HG02798 (cell line): ENCODE results near the gene IQCK.

Experiments
- ATAC-seq: cut with Tn5 transposase; IDR thresholded peaks from one replicate; pipeline ENCODE4 v1.9.1; 2021; ENCODE audit warnings: mild to moderate bottlenecking; ENCODE audit not compliant: unreplicated experiment, poor library complexity

IQCK gene

DNA sequence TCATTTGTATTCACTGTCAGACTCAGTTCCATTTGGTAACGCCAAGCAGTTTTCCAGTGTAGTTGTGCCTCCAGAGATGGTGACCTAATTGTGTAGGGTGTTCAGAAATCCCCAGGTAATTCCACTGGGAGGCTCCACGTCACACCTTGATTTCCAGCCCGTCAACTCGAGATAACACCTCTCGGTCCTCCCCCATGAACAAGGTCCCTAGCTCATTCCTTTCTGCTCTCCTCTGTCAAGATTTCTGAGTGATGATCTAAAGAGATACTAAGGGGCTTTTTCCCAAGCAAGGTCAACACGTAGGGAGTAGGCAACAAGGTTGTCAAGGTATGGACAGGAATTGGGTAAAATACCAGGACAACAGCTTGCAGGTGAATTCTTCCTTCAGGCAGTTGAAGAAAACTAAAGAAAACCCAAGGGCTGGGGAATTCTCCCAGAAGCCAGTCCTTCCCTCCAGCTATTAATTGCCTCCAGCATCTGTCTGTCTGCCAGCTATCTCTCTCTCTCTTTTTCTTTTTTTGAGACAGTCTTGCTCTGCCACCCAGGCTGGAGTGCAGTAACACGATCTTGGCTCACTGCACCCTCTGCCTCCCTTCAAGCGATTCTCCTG is 135.2 kb downstream of the IQCK start:
- no peak for ATAC-seq

DNA sequence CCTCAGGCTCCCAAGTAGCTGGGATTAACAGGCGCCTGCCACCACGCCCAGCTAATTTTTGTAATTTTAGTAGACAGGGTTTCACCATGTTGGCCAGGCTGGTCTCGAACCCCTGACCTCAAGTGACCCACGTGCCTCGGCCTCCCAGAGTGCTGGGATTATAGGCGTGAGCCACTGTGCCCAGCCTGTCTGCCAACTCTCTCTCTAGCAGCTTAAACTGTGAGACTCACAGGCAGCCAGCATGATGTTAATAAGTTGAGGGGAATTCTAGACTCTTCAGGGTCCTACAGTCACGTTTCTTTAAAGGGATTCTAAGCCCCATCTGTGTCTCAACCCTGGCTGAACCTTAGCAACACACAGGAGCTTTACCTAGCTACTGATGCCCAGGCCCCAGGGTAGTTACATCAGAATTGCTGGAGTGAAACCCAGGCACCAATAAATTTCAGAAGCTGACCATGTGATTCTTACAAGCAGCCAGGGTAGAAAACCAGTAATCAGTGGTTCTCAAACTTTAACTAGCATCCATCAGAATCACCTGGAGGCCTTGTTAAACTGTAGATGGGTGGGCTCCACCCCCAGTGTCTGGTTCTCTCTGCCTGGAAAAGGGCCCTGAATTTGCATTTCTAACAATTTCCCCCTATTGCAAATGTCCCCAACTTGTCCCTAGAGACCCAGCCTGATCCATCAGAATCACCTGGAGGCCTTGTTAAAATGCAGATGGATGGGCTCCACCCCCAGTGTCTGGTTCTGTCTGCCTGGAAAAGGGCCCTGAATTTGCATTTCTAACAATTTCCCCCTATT is 135.9 kb downstream of the IQCK start:
- no peak for ATAC-seq

DNA sequence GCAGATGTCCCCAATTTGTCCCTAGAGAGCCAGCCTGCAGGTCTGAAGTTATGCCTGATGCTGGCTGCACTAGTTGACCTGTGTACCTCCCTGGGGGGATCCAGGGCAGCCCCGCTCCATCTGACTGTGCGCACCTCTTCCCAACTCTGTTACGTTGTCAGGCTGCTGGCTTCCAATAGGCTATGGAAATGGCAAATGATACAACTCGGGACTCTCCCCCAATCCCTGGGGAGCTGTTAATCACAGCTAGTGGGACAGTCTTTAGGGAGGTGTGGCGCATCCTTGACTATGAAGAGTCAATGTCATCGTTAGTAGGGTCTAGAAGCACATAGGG is 136.4 kb downstream of the IQCK start:
- ATAC-seq: no peak

DNA sequence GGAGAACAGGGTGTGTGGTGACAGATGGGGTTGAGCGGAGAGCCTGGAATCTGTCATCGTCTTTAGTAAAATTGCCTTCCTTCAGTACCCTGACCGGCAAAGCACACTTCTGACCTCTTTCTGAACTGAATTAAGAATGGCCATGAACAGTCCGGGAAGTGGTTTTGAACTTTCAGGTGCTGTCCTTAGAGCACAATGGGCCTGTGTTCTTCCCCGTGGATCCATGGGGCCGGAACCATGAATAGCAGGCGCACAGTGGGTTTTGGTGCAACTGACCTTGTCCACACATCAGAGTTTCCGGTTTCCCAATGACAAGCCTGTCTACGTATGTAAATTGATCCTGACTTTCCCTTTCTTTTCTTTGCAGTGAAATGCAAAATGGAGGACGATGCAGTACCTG is 138.0 kb downstream of the IQCK start:
- no peak for ATAC-seq

DNA sequence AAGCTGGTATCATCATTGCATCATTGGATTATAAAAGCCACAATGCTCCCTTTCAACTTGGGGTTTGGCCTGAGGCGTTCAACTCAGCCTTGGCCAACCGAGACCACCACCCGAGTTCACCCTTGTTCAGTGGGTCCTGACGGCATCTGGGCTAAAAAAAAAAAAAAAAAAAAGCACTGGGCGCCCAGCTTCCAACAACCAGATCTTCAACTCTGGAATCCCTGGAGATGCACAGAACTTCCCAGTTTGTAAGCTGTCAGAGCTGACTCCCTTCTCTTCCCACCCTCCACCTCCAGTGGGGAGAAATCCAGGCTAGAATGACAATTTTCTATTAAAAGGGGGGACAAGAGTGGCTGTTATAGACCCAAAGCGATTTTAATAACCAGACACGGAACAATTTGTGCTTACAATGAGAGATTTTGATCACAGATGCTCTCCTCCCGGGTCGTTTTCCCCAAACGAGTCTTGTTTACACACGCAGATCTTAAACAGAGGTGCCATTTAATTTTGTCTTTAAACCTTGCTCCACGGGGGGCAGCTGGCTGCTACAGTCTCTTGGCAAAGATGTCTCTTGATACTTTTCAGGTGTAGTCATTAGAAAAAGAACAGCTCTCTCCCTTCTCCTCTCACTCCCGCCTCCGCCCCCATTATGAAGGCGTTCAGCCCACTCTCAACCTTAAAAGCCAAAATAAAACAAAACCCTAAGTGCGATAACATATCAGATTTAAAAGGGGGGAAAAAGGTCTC is 139.7 kb downstream of the IQCK start:
- ATAC-seq: no peak

DNA sequence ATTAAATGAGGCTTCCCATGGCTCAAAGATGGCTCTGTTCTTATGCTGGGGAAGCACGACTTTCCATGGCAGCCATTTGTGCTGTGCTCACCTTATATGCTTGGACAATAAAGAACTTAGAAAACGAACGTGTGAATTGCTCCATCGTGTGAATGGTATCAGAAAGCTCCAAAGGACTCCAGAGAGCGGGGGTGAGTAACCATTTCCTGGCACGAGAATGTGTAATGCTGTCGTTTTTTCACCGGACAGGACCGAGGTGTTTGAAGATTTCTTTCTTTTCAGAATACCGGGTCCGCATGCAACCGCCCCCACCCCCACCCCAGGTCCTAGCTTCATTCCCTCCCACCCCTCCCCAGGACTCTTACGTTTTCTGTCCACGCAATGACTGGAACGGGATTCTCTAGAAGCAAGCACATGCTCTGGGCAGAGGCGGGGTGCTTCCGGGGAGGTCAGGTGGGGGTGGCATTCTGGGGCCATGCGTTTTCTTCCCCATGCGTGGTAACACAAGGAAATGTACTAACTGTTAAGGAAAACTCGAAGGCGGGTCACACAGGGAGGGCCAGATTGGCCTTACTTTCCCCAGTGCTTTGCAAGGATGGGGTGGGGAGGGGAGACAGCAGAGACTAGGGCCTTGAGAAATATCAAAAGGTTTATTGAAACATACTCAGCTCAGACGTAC is 140.4 kb downstream of the IQCK start:
- ATAC-seq: no peak

DNA sequence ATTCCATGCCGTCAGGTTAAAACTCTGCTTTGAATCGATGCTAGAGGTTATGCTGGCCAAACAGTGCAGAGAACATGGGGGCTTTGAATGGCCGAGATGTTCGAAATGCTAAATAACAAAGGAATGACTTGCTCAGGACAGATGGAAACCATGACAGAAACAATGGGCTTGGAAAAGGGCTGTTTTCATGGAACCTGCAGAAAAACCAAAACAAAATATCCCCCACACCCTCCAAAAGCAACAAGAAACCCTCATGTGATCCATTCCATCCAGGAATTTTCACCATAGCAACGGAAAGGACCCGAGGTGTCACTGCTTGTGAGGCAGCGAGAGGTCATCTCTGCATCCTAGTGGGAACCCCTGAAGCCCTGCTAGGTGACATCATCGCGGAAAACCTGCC is 141.1 kb downstream of the IQCK start:
- no peak for ATAC-seq

DNA sequence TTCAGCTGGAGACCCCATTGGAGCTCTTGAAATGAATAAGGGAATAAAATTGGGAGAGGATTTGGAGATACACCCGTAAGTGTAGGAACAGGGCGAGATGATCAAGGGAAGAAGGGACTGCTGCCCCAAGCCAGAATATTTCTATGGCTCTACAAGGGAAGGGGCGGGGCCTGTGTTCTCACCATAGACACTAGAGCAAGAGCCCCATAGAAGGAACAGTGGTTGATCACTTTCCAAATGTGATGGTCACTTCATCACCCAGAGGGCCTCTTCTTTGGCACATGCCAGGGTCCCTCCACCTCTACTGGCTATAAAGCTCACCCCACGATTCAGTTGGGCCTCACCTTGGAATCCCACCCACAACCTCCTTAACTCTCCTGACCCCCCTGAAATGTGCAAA is 141.5 kb downstream of the IQCK start:
- ATAC-seq: no peak

DNA sequence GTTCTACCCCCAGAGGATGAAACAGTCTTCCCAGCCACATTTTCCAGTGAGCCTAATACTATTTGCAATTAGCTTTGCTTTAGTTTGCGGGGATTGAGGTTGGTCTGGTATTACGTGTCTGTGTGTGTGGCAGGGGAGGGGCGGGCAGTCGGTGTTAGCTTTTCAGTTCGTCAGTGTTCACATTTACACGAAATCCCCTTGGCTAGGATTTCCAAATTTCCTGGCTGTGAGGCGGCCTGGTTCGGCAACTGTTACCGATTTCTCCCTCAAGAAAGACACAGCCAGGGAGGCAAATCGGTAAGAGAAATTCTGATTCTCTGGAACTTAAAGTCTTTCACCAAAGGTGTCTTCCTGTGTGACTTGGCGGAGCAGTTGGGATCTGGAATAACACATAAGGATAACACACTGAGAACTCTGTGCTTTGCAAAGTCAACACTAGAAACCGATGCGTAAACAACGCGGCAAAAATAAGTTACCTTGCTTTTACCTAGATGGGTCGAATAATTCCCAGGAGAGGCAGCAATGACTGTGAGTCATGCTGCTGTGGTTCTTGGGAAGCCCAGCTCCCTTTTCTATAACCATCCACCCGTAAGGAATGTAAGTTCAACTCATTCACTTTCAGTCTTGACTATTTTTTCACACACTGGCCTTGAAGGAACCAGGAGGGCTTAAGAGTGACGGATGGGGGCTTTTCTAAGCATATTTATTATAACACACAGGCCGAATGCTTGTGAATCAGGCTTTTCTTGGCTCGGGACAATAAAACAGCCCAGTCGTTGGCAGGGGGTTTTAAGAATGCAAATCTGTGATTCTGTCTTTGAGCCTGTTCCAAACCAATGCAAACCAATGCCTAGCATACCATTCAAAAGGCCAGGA is 142.3 kb downstream of the IQCK start:
- ATAC-seq: no peak

DNA sequence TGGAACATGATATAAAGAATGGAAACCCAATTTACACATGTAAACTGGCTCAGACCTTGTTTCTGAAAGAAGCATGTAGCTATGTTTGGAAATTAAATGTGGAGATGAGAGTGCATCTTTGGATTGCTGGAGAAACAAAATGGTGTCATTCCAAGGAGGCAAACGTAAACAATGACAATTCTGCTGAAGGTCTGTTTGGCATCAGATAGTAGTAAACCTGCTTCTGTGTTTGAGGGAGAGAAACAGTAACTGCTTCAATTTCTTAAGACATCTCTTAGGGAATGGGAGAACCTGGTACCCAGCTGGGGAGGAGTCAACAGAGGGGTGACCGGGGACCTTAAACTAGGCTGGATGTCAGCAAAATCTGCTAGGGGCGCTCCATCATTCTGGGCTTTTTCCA is 143.1 kb downstream of the IQCK start:
- no peak for ATAC-seq

DNA sequence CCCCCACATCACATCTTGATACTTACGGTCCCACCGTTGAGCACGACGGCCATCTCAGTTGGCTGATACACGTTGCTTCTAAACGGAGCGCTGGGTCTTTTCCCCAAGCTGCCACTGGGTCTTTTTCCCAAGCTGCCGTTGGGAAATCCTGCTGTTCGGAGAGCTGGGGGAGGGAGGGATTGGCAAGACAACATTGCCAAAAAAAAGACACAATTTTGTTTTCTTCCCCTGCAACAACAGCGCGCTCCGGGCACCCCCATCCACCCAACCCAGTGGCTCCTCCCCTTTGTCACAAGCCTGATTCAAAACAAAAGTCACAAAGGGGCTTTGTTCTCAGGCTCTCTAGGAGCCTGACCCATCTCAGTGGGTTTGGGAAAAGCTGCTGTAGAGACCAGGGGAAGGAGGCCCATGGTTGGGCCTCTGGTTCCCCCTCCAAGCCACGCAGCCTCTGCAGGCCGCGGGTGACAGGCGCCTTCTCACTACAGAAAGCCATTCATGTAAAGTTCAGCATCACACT is 143.8 kb downstream of the IQCK start:
- no peak for ATAC-seq

DNA sequence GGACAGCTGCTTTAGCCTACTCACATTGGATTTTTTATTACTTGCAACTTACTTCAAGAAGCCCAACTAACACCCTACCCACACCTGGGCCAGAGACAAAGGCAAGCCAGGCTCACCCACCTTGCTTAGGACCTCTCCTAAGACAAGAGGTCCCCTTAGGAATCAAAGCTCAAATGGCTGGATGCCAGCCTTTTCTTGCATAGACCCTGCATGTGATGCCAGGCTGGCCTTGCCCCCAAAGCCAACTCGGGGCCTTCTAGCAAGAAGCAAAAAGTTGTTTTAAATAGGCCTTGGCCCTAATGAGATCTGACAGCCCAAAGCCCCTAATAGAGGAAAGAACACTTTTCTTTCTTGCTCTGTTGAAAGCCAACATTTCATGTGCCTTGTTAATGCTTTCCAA is 145.9 kb downstream of the IQCK start:
- no peak for ATAC-seq

DNA sequence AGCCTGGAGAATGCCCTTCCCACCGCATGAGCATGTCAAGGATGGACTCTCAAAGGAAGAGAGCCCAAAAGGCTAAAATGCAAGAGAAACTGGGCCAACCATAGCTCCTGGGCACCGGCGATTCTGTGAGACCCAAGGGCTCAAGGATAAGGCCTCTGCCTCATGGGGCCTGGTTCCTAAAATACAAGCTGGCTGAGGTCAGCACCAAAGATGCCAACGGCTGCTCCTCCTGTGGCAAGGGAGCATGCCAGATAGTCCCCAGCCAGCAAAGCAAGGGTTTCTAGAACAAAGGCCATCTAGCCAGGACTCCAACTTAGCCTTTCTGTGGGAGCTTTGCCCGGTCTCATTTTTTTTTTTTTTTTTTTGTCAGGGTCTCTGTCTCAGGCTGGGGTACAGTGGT is 146.5 kb downstream of the IQCK start:
- ATAC-seq: no peak

DNA sequence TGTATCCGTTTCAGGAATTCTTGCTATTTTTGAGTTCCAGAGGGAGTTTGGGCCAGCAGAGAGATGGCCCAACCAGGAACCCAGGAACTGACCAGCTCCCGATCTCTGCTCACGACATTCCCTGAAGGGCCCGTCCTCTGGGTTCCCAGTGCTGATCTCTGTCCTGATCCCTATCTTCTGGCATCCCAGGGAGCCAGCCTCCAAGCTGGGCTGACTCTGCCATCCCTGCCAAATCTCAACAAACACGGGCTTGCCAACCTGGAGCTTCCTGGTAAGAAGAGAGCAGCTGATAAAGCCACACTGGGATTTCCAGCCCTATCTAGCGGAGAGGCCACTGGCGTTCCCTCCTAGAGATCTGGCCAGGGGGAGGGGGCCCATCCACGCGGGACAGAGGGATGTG is 150.3 kb downstream of the IQCK start:
- no peak for ATAC-seq

DNA sequence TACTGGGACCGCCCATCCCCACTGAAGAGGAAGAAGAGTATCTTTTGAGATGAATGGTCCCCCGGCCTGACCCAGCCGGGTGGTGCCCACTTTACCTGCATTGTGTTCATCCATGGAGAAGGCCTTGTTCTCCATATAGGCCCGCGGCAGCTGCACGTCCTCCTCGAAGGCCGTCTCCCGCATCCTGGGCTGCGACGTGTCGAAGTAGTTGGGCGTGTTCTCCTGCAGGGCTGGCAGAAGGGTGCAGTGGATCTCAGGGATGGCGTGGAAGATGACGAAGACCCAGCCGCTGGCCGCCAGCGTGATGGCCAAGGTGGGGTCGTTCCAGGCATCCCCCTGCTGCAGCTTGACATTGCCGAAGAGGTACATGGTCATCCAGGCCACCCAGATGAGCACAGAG is 153.7 kb downstream of the IQCK start:
- no peak for ATAC-seq

DNA sequence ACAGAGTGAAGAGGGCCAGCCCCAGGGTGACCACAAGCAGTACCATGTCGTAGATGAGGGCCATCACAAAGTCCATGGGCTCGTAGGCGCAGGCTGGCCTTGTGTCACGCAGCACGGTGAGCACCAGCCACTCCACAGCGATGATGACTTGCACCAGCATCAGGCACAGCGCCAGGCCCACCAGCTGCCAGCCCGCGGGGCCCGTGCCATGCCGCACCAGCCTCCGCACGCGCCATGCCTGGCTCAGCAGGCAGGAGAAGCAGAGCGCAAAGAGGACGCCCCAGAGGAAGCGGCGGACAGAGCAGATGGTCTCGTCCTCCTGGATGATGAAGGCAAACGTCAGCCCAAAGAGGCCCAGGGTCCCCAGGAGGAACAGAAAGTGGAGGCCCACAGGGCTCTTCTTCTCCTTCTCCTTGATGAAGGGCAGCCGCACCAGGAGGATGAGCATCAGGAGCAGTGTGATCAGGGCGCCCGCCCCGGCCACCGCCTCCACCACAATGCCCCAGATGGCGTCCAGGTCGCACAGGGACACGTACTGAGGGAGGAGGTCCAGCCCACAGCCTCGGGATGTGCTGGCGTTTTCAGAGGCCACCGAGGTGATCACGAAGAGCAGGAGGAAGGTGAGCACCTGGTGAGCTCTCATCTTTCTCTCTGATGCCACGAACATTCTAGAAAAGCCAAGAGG is 154.2 kb downstream of the IQCK start:
- no peak for ATAC-seq

DNA sequence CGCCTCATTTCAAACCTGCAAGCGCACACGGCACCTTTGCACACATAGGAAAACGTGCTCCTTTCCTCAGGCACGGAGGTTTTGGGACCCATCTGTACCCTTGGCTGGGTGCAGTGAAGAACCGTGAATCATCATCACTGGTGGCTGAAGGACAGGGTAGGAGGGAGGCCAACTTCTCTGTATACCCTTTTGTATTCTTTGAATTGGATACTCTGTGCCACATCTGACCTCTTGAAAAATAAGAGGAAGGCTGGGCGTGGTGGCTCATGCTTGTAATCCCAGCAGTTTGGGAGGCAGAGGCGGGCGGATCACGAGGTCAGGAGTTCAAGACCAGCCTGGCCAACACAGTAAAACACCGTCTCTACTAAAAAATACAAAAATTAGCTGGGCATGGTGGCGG is 154.9 kb downstream of the IQCK start:
- no peak for ATAC-seq

DNA sequence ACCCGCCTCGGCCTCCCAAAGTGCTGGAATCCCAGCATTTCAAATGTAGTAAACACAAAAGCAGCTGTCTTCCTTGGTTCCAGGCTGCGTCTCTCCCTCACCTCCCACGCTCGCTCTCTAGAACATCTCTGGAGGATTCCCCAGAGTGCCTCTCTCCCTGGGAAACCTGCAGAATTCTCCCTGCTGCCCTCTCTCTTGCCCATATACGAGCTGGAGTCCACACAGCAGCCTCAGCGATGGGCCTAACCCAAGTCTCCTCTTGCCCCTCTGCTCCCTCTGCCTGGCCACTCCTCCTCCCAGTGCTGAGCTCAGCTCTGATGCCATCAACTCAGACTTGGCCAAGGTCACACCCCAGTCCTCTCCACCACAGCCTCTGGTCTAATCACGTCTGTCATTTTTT is 156.0 kb downstream of the IQCK start:
- no peak for ATAC-seq

DNA sequence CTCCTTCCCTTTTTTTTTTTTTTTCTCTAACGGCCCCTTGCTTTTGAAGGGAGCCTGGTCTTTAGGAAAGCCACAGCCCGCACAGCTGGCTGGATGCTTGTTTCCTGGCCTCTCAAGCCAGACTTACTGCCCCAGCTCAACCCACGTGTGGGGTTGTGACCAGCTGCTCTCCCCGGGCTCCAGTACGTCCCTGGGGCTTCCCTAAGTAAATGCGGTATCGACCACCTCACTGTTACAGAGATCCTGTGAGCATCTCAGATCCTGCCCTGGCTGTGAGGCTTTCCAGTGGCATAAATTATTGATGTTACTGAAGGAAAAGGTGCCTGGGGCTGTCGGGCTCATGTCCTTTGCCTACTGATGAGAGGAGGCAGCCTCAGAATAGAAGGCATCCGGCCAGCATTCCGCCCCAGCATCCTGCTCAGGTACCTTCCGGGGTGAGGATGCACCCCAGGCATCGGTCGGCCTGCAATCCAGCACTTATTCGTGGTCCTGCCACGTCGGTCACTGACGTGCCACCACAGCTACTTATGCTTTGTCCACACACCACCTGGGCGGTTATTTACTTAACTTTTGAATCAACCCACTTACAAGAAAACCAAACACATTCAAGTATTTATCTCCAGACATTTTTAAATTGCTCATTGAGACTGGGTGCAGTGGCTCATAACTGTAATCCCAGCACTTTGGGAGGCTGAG is 156.9 kb downstream of the IQCK start:
- ATAC-seq: no peak
